Activated T-cell treated with anti-CD3 and anti-CD28 coated beads for 48 hours (primary cell): ENCODE results near the gene C15orf61.

ENCODE experiments used
- DNase-seq: peaks from one replicate; pipeline ENCODE4 v3.0.0-alpha.2; 2020; ENCODE audit warnings: low read depth

The C15orf61 gene

DNA sequence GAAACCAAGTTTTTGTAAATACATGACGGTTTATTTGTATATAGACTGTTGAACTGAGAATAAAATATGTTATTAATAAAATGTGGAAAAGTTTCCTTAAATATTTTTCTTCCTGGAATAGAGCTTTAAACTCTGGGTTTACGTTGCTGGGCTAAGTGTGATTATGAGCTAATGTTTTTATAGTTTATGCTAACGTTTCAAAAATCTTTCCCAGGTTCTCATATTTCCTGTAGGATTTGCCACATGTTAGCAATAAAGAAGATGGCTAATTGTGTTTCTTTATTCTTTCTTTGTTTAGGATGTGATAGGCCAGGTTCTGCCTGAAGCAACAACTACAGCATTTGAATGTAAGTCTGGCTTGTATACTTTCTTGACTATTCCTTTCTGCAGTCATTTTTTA is 28.8 kb downstream of the C15orf61 start:
- DNase-seq: no peak

DNA sequence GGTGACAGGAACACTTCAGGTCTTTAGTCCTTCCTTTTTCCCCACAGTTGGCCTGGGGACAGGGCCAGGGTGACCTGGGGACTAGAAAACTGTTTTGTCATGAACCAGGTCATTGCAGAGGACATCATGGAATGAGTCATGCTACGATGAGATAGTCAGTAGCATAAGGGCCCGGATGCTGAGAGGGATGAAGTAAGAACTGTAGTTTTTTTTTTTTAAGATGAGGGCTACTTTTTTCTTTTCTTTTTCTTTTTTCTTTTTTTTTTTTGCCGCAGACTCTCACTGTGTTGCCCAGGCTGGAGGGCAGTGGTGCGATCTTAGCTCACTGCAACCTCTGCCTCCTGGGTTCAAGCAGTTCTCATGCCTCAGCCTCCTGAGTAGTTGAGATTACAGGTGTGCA is 29.6 kb downstream of the C15orf61 start:
- no peak for DNase-seq

GRCh38 chr15:67551207-67551743 is 30.3 kb downstream of the C15orf61 start:
- no peak for DNase-seq

- no peak for DNase-seq
Observed at GRCh38 chr15:67554580-67554979, 33.6 kb downstream of the C15orf61 start.

- DNase-seq: no peak
Observed at GRCh38 chr15:67556976-67557570, 36.1 kb downstream of the C15orf61 start.

- no peak for DNase-seq
Observed at GRCh38 chr15:67558502-67558901, 37.6 kb downstream of the C15orf61 start.

GRCh38 chr15:67559158-67559557 is 38.2 kb downstream of the C15orf61 start:
- DNase-seq: no peak

GRCh38 chr15:67559576-67559975 is 38.6 kb downstream of the C15orf61 start:
- no peak for DNase-seq

DNA sequence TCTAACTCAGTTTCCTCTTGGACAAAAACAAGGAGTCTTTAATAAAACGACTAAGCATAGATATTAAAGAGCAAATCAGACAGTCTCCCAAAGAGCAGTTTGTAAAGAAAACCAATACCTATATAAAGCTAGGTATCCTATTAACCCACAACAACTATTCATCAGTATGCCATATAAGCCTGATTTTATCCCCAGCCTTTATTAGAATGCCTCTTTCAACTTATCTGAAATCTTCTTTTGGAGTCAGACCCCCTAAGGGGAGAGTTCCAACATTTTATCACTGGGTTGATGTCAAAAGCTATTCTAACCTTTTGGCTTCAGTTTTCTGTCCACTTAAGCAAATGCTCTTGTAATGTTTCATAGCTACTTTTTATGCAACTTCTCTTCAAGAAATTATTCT is 39.4 kb downstream of the C15orf61 start:
- DNase-seq: no peak

GRCh38 chr15:67563092-67563491 is 42.2 kb downstream of the C15orf61 start:
- no peak for DNase-seq

DNA sequence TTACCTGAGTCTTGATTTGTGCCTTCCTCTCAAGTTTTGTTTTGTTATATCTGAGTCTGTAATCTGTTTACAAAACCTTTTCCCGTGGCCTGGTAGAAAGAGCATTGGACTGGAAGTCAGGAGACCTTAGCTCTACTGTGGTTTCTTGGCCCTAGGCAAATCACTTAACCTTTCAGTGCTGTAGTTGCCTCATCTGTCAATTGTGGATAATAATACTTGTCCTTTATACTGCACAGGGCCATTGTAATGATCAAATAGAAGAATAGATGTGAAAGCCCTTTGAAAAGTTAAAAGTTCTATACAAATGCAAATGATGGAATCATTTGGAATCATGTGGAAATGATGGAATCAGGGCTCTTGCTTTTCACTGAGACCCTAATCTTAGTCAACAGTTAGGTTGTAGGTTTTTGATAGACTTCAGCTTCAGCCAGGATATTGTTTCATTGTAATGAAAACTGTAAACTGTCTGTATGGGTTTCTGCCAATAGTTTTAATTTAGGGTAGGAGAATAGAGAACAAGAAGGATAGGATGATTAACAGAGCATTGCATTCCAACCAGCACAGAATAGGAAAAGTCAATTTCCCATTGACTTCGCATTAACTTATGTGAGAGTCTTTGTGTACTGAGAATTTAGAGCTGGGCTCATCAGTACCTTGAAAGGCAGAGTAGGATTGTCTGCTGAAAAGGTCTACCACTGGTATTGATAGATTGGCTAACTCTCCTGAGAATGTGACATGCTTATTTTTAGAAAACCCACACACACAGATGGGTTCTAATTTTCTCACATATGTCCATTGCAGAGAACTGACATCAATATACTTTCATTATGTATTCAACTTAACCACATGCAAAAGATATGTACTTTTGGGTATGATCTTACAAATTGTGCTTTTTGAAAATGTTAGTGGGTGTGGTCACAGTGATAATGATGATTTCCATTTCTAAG is 43.4 kb downstream of the C15orf61 start:
- DNase-seq: no peak

GRCh38 chr15:67564968-67565345 is 44.0 kb downstream of the C15orf61 start:
- no peak for DNase-seq

- no peak for DNase-seq
Observed at GRCh38 chr15:67569668-67570067, 48.7 kb downstream of the C15orf61 start.

DNA sequence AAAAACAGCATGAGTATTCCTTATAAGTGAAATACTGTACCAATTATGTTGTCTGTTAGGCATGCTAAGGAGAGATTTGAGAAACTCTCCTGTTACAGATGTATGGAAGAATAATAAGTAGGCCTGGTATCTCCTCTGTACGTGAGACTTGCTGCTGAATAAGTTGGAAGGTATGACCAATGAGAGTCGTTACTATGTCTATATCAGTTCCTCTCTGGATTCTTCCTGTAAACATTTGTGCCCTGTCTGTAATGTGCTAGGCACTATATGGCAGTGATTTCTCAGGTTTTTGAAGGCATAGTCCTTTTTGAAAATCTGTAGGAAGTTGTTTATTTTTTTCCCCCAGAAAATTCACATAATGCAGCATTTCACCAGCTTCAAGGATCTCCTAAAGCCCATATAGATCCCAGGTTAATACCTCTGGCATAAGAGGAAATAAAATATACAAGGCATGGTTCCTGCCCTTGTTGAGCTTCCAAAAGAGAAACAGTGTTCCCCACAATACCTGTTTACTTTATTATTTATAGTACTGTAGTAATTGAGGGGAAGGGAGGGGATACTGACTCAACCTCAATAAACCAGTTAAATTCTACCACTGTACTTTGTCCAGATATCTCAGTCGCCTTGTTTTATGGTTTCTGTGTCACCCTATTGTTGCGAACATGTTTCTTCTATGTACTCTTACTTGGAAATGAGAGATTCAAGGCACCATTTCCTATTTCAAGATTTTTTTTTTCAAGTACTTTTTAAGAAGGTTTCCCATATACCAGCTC is 50.1 kb downstream of the C15orf61 start:
- DNase-seq: no peak

GRCh38 chr15:67571648-67572415 is 50.9 kb downstream of the C15orf61 start:
- no peak for DNase-seq

DNA sequence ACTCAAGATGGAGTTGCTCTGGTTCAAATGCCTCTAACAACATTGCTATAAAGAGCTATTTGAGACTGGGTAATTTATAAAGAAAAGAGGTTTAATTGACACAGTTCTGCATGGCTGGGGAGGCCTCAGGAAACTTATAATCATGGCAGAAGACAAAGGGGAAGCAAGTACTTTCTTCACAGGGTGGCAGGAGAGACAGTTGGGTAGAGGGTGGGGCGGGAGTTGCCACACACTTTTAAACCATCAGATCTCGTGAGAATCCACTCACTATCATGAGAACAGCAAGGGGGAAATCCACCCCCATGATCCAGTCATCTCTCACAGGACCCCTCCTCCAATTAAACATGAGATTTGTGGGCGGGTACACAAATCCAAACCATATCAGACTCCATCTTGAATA is 52.3 kb downstream of the C15orf61 start:
- DNase-seq: no peak

DNA sequence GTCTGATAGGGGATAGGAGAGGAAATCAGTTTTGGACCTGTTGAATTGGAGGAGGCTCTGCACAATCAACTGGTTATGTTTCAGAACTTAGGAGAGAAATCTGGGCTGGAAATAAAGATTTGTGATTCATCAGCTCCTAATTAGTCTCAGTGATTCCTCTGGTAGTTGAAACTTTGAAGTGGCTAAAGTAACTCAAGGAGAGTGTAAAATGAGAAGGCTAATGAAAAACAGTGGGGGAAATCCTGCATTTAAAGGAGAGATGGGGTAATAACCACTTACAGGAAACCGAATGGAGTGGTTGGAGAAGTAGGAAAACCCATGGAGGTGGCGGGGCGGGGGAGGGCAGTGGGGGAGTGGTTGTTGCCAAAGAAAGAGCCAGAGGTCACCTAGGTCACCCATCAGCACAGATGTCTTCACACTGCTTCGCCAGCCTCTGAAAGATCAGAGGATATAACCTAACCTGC is 54.1 kb downstream of the C15orf61 start:
- no peak for DNase-seq

DNA sequence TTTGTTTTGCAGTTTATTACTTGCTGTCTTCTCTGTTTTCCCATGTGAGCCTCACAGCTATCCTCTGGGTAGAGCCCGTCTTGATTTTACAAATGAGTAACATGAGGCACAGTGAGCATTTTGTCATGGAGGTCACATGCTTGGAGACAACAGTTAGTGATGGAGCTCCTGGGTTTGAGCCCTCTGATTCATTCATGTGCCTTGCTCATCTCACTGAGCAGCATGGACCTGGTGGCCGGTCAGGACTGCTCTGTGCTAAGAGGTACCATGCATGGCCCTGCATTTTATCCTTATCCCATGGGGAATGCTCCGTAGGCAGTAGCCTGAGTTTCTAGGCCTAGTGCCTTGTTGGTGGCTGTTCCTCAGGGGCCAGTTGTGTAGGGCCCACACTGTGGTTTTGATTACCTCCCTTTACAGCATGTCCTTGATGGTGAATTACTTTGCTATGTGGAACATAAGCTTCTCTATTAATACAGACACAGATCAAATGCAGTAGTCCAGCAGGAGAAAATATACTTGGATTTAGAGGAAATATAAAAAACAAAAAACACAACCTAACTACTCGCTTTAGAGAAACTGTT is 57.2 kb downstream of the C15orf61 start:
- no peak for DNase-seq

DNA sequence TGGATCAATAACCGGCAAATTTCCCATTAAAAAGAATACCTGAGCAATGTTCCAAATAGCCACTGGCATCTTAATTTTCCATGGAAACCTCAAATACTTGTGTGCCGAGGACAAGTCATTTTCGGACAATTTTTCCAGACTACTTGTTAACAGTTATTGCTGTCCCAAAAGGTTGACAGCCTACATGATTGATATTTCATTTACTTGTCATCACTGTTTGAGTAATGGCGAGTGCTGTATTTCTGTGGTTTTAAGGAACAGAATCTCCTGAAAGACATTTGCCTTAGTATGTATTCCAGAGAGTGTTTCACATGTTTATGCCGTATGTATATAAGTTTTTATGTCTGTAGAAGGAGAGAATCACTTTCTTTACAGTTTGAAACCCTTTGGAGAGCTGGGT is 58.2 kb downstream of the C15orf61 start:
- DNase-seq: no peak
